ENCODE results near the gene PROX2.

GRCh38 chr14:74861734-74862090 lies 14.2 kb downstream of the PROX2 start:
- TF ChIP-seq CTCF (conservative IDR thresholded peaks at IDR 0.05) = no peak
- no peak for TF ChIP-seq ZFX (IDR thresholded peaks at IDR 0.05)
